Measurements from ENCODE around the gene PTTG1IP. TPM values are rescaled to one million over a fixed set of nuclear protein-coding genes. Genes with fewer than 3 reads are reported as not detected.

The PTTG1IP gene
- total and polyA plus RNA-seq, 2 of the 4 experiments (the other 2 are of a cell fraction): 167 to 194 TPM

DNA sequence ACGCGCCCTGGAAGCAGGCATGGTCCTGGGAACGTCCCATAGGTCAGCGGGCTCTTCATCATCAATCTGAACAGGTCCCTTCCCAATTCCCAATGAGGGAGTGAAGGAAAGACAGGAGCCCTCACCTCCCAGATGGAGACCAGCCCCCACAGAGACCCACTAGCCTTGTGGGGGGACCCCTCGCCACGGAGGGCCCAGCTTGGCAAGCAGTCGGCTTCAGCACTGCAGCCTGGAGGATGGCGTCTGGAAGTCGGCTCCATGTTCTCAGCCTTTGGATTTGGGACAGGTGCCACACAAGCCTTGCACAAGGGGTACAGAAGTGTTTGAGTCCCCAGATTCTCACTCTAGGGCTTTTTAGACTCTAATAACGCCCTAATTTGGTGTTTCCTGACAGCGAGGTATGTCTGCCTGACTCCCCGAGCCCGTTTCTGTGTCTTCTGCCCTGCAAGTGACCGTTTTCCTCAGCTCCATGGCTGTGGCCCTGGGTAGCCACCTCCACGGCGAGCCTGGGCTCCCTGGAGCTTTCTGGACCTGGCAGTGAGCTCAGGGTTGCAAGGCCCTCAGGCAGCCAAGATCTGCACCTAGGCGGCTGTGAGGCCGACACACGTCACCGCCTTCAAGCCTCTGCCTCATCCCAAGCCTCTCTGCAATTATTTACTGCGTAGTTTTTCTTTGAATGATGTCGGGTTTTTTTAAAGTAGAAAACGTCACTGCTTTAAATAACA, 30.6 kb downstream of the PTTG1IP start:
- H3K23ac ChIP-seq (ENCODE audit: low read depth, low read length): no peak overlapping the region
- no peak overlapping the region for H2AFZ ChIP-seq (replicated peaks; ENCODE audit: low read length, poor library complexity)
- H3K4me2 ChIP-seq (ENCODE audit: low read depth, low read length): no peak overlapping the region
- intact Hi-C loops (cut with micrococcal nuclease): no loop called here
- dilution Hi-C loops (cut with HindIII; ENCODE audit: low sequenced_read_pairs, unreplicated experiment): no loop called here
- CTCF ChIA-PET: no interaction called here
- POLR2A ChIA-PET (ENCODE audit: unreplicated experiment): no interaction called here
- no peak overlapping the region for H3K4me3 ChIP-seq (ENCODE audit: insufficient read depth, low read depth, low read length)
- no TSS peak for BruUV-seq (replicated peaks)
- no peak overlapping the region for H2BK15ac ChIP-seq (ENCODE audit: low read depth, low read length)
- H2AK9ac ChIP-seq (replicated peaks; ENCODE audit: low read depth, low read length, poor library complexity): no peak overlapping the region
- no peaks in the 10 kb centered on the region for H3K36me3 ChIP-seq (ENCODE audit: control insufficient read depth, insufficient read depth, low read length)
- ATAC-seq (ENCODE audit: low read depth): no peak
- no peak overlapping the region for H2BK5ac ChIP-seq (ENCODE audit: low read depth, low read length, poor library complexity, severe bottlenecking)
- no peaks in the 10 kb centered on the region for H3K9me3 ChIP-seq (ENCODE audit: control insufficient read depth, insufficient read depth, low read length)
- no peak overlapping the region for H3K14ac ChIP-seq (replicated peaks; ENCODE audit: low read depth, low read length)
- peaks cover 26% of the 10 kb centered on the region for H3K27me3 ChIP-seq (ENCODE audit: control insufficient read depth, insufficient read depth, low read length)
- no peaks in the 10 kb centered on the region; the same call in 1 of the 2 replicates for H4K20me1 ChIP-seq (ENCODE audit: insufficient read depth, low read length)
- H4K8ac ChIP-seq (ENCODE audit: low read depth in 2 of 2, low read length in 2 of 2): no peak overlapping the region
- H3K56ac ChIP-seq (ENCODE audit: extremely low read depth, insufficient read depth, low read length): no peak overlapping the region
- H4K91ac ChIP-seq (ENCODE audit: insufficient read depth, low read depth, low read length): no peak overlapping the region
- in situ Hi-C loops (cut with MboI; ENCODE audit: low sequenced_read_pairs): no loop called here
- H3K4me1 ChIP-seq (ENCODE audit: control insufficient read depth, insufficient read depth, low read length): peaks cover 2% of the 10 kb centered on the region; the same call in 1 of the 2 replicates
- H3K9me1 ChIP-seq (ENCODE audit: insufficient read depth, low read length): peaks cover 13% of the 10 kb centered on the region; the same call in 1 of the 2 replicates
- H2BK120ac ChIP-seq (ENCODE audit: low read depth, low read length): no peak overlapping the region
- H2BK20ac ChIP-seq (ENCODE audit: low read depth, low read length): no peak overlapping the region
- H4K5ac ChIP-seq (ENCODE audit: low read depth, low read length): no peak overlapping the region
- no peak overlapping the region for H2AK5ac ChIP-seq (ENCODE audit: low read depth, low read length)
- H3K4ac ChIP-seq (ENCODE audit: low read depth, low read length): no peak overlapping the region
- no peak for TF ChIP-seq RCOR1 (IDR thresholded peaks at IDR 0.05; ENCODE audit: insufficient replicate concordance, low read length)
- TF ChIP-seq CHD1 (IDR thresholded peaks at IDR 0.05; ENCODE audit: low read depth, low read length): no peak
- no peak for TF ChIP-seq SMC3 (IDR thresholded peaks at IDR 0.05; ENCODE audit: low read depth, low read length)
- no peak for TF ChIP-seq RAD21 (IDR thresholded peaks at IDR 0.05; ENCODE audit: low read length)
- TF ChIP-seq MAZ (IDR thresholded peaks at IDR 0.05; ENCODE audit: borderline replicate concordance, low read depth, low read length): no peak
- TF ChIP-seq BHLHE40 (IDR thresholded peaks at IDR 0.05; ENCODE audit: low read depth, low read length): no peak
- TF ChIP-seq POLR2A (IDR thresholded peaks at IDR 0.05; ENCODE audit: low read depth, low read length): no peak
- no peak for TF ChIP-seq MXI1 (IDR thresholded peaks at IDR 0.05; ENCODE audit: borderline replicate concordance, low read depth, low read length)
- no peak for TF ChIP-seq USF2 (IDR thresholded peaks at IDR 0.05; ENCODE audit: low read depth, low read length)
- H3K79me1 ChIP-seq (ENCODE audit: low read depth in 1 of 2, low read length in 2 of 2): no peaks in the 10 kb centered on the region
- no peak overlapping the region for H3K18ac ChIP-seq (ENCODE audit: low read depth, low read length)
- WGBS, 2 experiments (ENCODE audit: extremely low coverage in 2 of 2, insufficient read length in 1 of 2): 52% methylated on average over 8 of the region's 23 CpGs; no CpG with 5 or more reads in 1 of the 2 experiments
- H3K27ac ChIP-seq (ENCODE audit: insufficient read depth, low read length): no peak overlapping the region
- DNase-seq: no peak
- no peak overlapping the region for H3K9ac ChIP-seq (ENCODE audit: low read depth, low read length)

Data from IMR-90 (cell line).